IMR-90 (cell line): Measurements from ENCODE around the gene SCN8A. TPM values are rescaled to one million over a fixed set of nuclear protein-coding genes. Genes with fewer than 3 reads are reported as not detected.

Experiments
- ATAC-seq: fragments of 200-7000 bp; cut with Tn5 transposase; 2 replicates; pipeline ENCODE4 v1.9.1; 2020; ENCODE audit warnings: low read depth, mild to moderate bottlenecking, moderate library complexity
- BruUV-seq: library from RNA; stranded (reverse); fragments of 400-500 nt; replicated peaks from 2 replicates; lab custom pipeline; 2021; lab: Mats Ljungman, UMichigan
- CTCF ChIA-PET: fragments of 300-600 bp; formaldehyde crosslinking; extraction: SDS; loops from one replicate; lab custom pipeline; 2021; ENCODE audit warnings: antibody characterized with exemption; lab: Yijun Ruan, JAX
- POLR2A ChIA-PET: fragments of 300-600 bp; sonication (Branson Sonifier 250); formaldehyde crosslinking; loops from one replicate; lab custom pipeline; 2022; ENCODE audit warnings: antibody characterized with exemption; ENCODE audit not compliant: unreplicated experiment; lab: Charles Lee
- DNase-seq: peaks from one replicate; pipeline ENCODE4 v3.0.0; 2013
- H2AFZ ChIP-seq: replicated peaks from 2 replicates; pipeline ENCODE3; 2013; ENCODE audit warnings: low read length, mild to moderate bottlenecking; ENCODE audit not compliant: poor library complexity
- H2AK5ac ChIP-seq: 2 replicates; pipeline ENCODE4 v1.6.1; 2013; ENCODE audit warnings: low read depth, low read length, inconsistent platforms
- H2AK9ac ChIP-seq: replicated peaks from 2 replicates; pipeline ENCODE3; 2013; ENCODE audit warnings: mild to moderate bottlenecking, low read depth, low read length, moderate library complexity; ENCODE audit not compliant: poor library complexity
- H2BK120ac ChIP-seq: 2 replicates; pipeline ENCODE4 v1.6.1; 2013; ENCODE audit warnings: low read depth, low read length, inconsistent platforms
- H2BK15ac ChIP-seq: 3 replicates; pipeline ENCODE4 v1.6.1; 2013; ENCODE audit warnings: low read depth, low read length, inconsistent platforms
- H2BK20ac ChIP-seq: 2 replicates; pipeline ENCODE4 v1.6.1; 2013; ENCODE audit warnings: low read depth, mild to moderate bottlenecking, inconsistent platforms, low read length, moderate library complexity
- H2BK5ac ChIP-seq: 2 replicates; pipeline ENCODE4 v1.6.1; 2013; ENCODE audit warnings: mild to moderate bottlenecking, low read depth, low read length, inconsistent platforms; ENCODE audit not compliant: poor library complexity, severe bottlenecking
- H3K14ac ChIP-seq: replicated peaks from 2 replicates; pipeline ENCODE4 v1.6.1; 2013; ENCODE audit warnings: low read depth, low read length, inconsistent platforms
- H3K18ac ChIP-seq: 2 replicates; pipeline ENCODE4 v1.6.1; 2013; ENCODE audit warnings: low read depth, low read length, control low read depth
- H3K23ac ChIP-seq: 2 replicates; pipeline ENCODE4 v1.6.1; 2013; ENCODE audit warnings: low read depth, low read length, inconsistent platforms
- H3K27ac ChIP-seq: 2 replicates; pipeline ENCODE4 v1.5.1; 2013; ENCODE audit warnings: mild to moderate bottlenecking, control low read depth, low read length; ENCODE audit not compliant: insufficient read depth
- H3K27me3 ChIP-seq: 2 replicates; pipeline ENCODE4 v1.6.1; 2013; ENCODE audit warnings: low read length; ENCODE audit not compliant: control insufficient read depth, insufficient read depth
- H3K36me3 ChIP-seq: 2 replicates; pipeline ENCODE4 v1.6.1; 2013; ENCODE audit warnings: low read length, mixed read lengths; ENCODE audit not compliant: control insufficient read depth, insufficient read depth
- H3K4ac ChIP-seq: 2 replicates; pipeline ENCODE4 v1.6.1; 2013; ENCODE audit warnings: low read depth, low read length, inconsistent platforms
- H3K4me1 ChIP-seq: 2 replicates; pipeline ENCODE4 v1.6.1; 2013; ENCODE audit warnings: low read length, mixed read lengths; ENCODE audit not compliant: control insufficient read depth, insufficient read depth
- H3K4me2 ChIP-seq: 2 replicates; pipeline ENCODE4 v1.6.1; 2013; ENCODE audit warnings: low read depth, mild to moderate bottlenecking, control low read depth, low read length, moderate library complexity
- H3K4me3 ChIP-seq: 2 replicates; pipeline ENCODE4 v1.5.1; 2013; ENCODE audit warnings: low read depth, mild to moderate bottlenecking, control low read depth, low read length, moderate library complexity; ENCODE audit not compliant: insufficient read depth
- H3K56ac ChIP-seq: 2 replicates; pipeline ENCODE4 v1.6.1; 2013; ENCODE audit warnings: low read length, inconsistent platforms; ENCODE audit not compliant: insufficient read depth; ENCODE audit errors: extremely low read depth
- H3K79me1 ChIP-seq, 2 experiments: 2 replicates each; pipeline ENCODE4 v1.6.1; 2013; ENCODE audit warnings: low read length in 2 of 2, inconsistent platforms in 1 of 2, low read depth in 1 of 2
- H3K9ac ChIP-seq: 2 replicates; pipeline ENCODE4 v1.6.1; 2013; ENCODE audit warnings: low read depth, low read length, control low read depth
- H3K9me1 ChIP-seq: 2 replicates; pipeline ENCODE4 v1.6.1; 2013; ENCODE audit warnings: low read length, inconsistent platforms; ENCODE audit not compliant: insufficient read depth
- H3K9me3 ChIP-seq: 2 replicates; pipeline ENCODE4 v1.6.1; 2013; ENCODE audit warnings: low read length; ENCODE audit not compliant: control insufficient read depth, insufficient read depth
- H4K20me1 ChIP-seq: 2 replicates; pipeline ENCODE4 v1.6.1; 2013; ENCODE audit warnings: low read length, inconsistent platforms; ENCODE audit not compliant: insufficient read depth
- H4K5ac ChIP-seq: 2 replicates; pipeline ENCODE4 v1.6.1; 2013; ENCODE audit warnings: mild to moderate bottlenecking, low read depth, low read length, control low read depth
- H4K8ac ChIP-seq, 2 experiments: 2 replicates each; pipeline ENCODE4 v1.6.1; 2013; ENCODE audit warnings: low read depth in 2 of 2, low read length in 2 of 2, control low read depth in 1 of 2, inconsistent platforms in 1 of 2
- H4K91ac ChIP-seq: 2 replicates; pipeline ENCODE4 v1.6.1; 2013; ENCODE audit warnings: low read depth, low read length, inconsistent platforms; ENCODE audit not compliant: insufficient read depth
- BHLHE40 ChIP-seq: fragments of 150-350 bp; IDR thresholded peaks from 2 replicates; pipeline ENCODE4 v1.6.1; 2016; ENCODE audit warnings: mild to moderate bottlenecking, low read depth, low read length
- CEBPB ChIP-seq: IDR thresholded peaks from 2 replicates; pipeline ENCODE4 v1.6.1; 2012; ENCODE audit warnings: low read depth, low read length, improper control_type of control experiment
- ELK1 ChIP-seq: fragments of 150-350 bp; IDR thresholded peaks from 2 replicates; pipeline ENCODE4 v1.6.1; 2016; ENCODE audit warnings: low read depth, mild to moderate bottlenecking, low read length, moderate library complexity, borderline replicate concordance
- FOS ChIP-seq: fragments of 150-350 bp; IDR thresholded peaks from 2 replicates; pipeline ENCODE4 v1.6.1; 2016; ENCODE audit warnings: low read depth, low read length
- MAFK ChIP-seq: IDR thresholded peaks from 2 replicates; pipeline ENCODE4 v1.6.1; 2012; ENCODE audit warnings: low read depth, low read length, improper control_type of control experiment
- MAZ ChIP-seq: IDR thresholded peaks from 2 replicates; pipeline ENCODE4 v1.6.1; 2012; ENCODE audit warnings: low read depth, mild to moderate bottlenecking, low read length, improper control_type of control experiment, moderate library complexity, borderline replicate concordance
- MXI1 ChIP-seq: IDR thresholded peaks from 2 replicates; pipeline ENCODE4 v1.6.1; 2012; ENCODE audit warnings: low read depth, mild to moderate bottlenecking, low read length, moderate library complexity, borderline replicate concordance
- NFE2L2 ChIP-seq: fragments of 150-350 bp; IDR thresholded peaks from 2 replicates; pipeline ENCODE4 v1.6.1; 2016; ENCODE audit warnings: low read depth, mild to moderate bottlenecking, low read length
- POLR2A ChIP-seq: IDR thresholded peaks from 2 replicates; pipeline ENCODE4 v1.6.1; 2012; ENCODE audit warnings: mild to moderate bottlenecking, low read depth, low read length
- RAD21 ChIP-seq: IDR thresholded peaks from 2 replicates; pipeline ENCODE4 v1.6.1; 2012; ENCODE audit warnings: low read length, improper control_type of control experiment
- RCOR1 ChIP-seq: IDR thresholded peaks from 2 replicates; pipeline ENCODE4 v1.6.1; 2012; ENCODE audit warnings: mild to moderate bottlenecking, low read length, improper control_type of control experiment; ENCODE audit not compliant: insufficient replicate concordance
- WGBS, 2 experiments: methylation state at CpG; one replicate each; pipeline versions ENCODE4 v1.1.5 to v1.1.7; 2013; ENCODE audit warnings: missing lambda C conversion rate in 2 of 2; ENCODE audit not compliant: insufficient read length in 1 of 2; ENCODE audit errors: extremely low coverage in 2 of 2; 5-methylcytosine and 5-hydroxymethylcytosine counted together
- dilution Hi-C: fragments of 300-500 bp; cut with HindIII; formaldehyde crosslinking; loops from one replicate; pipeline ENCODE4 v1.14.3; 2018; ENCODE audit warnings: low sequenced_read_pairs; ENCODE audit not compliant: unreplicated experiment
- in situ Hi-C: fragments of 300-500 bp; cut with MboI; formaldehyde crosslinking; loops from 3 replicates; pipeline ENCODE4 v1.14.3; 2019; ENCODE audit warnings: low sequenced_read_pairs, inconsistent platforms, mixed read lengths
- intact Hi-C: fragments of 100-400 bp; cut with micrococcal nuclease; formaldehyde crosslinking; loops from 2 replicates; pipeline ENCODE4 v1.10.0; 2022
- polyA plus RNA-seq, 3 experiments: library from polyadenylated mRNA; depleted of rRNA; stranded (reverse); fragments of >200 nt; gene quantifications; 2 replicates each; pipeline ENCODE4 v1.2.3, GENCODE V29; 2012; ENCODE audit warnings: low replicate concordance in 1 of 3
- total RNA-seq: library from RNA; depleted of rRNA; stranded (reverse); fragments of >200 nt; gene quantifications from 2 replicates; pipeline ENCODE4 v1.2.3, GENCODE V29; 2012
- TF ChIP-seq, protein P1 (sequence below): fragments of 150-350 bp; IDR thresholded peaks from 2 replicates; pipeline ENCODE4 v1.6.1; 2017; ENCODE audit warnings: mild to moderate bottlenecking, antibody characterized with exemption, low read length, low read depth

The SCN8A gene
- total and polyA plus RNA-seq, 2 of the 4 experiments (the other 2 are of a cell fraction): 6.9 to 19.7 TPM

DNA sequence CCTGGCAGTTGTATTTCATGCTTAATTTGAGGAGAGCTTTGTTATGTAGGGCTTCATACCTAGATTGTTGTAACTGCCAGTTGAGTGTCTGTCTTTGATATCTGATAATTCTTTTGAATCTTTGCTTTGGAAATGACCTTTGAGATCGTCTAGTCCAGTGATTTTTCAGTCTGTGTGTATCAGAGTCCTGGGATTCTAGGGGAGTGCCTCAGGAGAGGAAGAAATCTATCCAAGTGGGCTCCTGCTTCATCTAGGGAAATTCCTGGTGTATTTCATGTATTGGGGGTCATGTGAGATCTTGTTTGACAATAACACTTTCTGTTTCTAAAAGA lies 158.9 kb downstream of the SCN8A start:
- no peaks in the 10 kb centered on the region for H4K20me1 ChIP-seq
- H3K14ac ChIP-seq: no peak overlapping the region
- WGBS, 2 experiments: 43% methylated on average over 1 of the region's 1 CpG; no CpG with 5 or more reads in 1 of the 2 experiments
- BruUV-seq: no TSS peak
- H3K27ac ChIP-seq: no peak overlapping the region
- H3K56ac ChIP-seq: no peak overlapping the region
- no peak overlapping the region for H2BK15ac ChIP-seq
- H2AK5ac ChIP-seq: no peak overlapping the region
- no peaks in the 10 kb centered on the region for H3K27me3 ChIP-seq
- intact Hi-C loops (no loop called here), dilution Hi-C loops (no loop called here), in situ Hi-C loops (no loop called here)
- no peak overlapping the region for H3K9ac ChIP-seq
- no peak overlapping the region for H4K91ac ChIP-seq
- H3K4ac ChIP-seq: no peak overlapping the region
- no peak overlapping the region for H2AFZ ChIP-seq
- DNase-seq (no peak), ATAC-seq (no peak)
- H2AK9ac ChIP-seq: no peak overlapping the region
- ChIA-PET CTCF (no interaction called here), POLR2A (no interaction called here)
- H4K8ac ChIP-seq: no peak overlapping the region
- H4K5ac ChIP-seq: no peak overlapping the region
- H3K9me3 ChIP-seq: no peaks in the 10 kb centered on the region
- no peak for TF ChIP-seq MAFK
- TF ChIP-seq ELK1: no peak
- TF ChIP-seq MXI1: no peak
- no peak for TF ChIP-seq RCOR1
- TF ChIP-seq, protein P1, sequence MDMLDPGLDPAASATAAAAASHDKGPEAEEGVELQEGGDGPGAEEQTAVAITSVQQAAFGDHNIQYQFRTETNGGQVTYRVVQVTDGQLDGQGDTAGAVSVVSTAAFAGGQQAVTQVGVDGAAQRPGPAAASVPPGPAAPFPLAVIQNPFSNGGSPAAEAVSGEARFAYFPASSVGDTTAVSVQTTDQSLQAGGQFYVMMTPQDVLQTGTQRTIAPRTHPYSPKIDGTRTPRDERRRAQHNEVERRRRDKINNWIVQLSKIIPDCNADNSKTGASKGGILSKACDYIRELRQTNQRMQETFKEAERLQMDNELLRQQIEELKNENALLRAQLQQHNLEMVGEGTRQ: no peak
- TF ChIP-seq MAZ: no peak
- no peak for TF ChIP-seq CEBPB
- TF ChIP-seq RAD21: no peak
- no peak for TF ChIP-seq POLR2A
- no peak for TF ChIP-seq NFE2L2
- TF ChIP-seq BHLHE40: no peak
- TF ChIP-seq FOS: no peak
- H3K18ac ChIP-seq: no peak overlapping the region
- no peak overlapping the region for H3K23ac ChIP-seq
- H3K36me3 ChIP-seq: peaks cover 5% of the 10 kb centered on the region; the same call in 1 of the 2 replicates
- no peaks in the 10 kb centered on the region; the same call in 1 of the 2 replicates for H3K9me1 ChIP-seq
- no peak overlapping the region for H2BK20ac ChIP-seq
- no peak overlapping the region for H2BK5ac ChIP-seq
- no peak overlapping the region for H3K4me3 ChIP-seq
- H3K4me1 ChIP-seq: no peaks in the 10 kb centered on the region
- no peaks in the 10 kb centered on the region; a peak in 1 of 4 replicates for H3K79me1 ChIP-seq
- H3K4me2 ChIP-seq: no peak overlapping the region
- no peak overlapping the region for H2BK120ac ChIP-seq
